Lower lobe of right lung (tissue), 2 donors: ENCODE results near the gene ERCC3. TPM values are rescaled to one million over a fixed set of nuclear protein-coding genes. Genes with fewer than 3 reads are reported as not detected.

ENCODE experiments used
- ATAC-seq, 2 donors: fragments of 200-7000 bp; cut with Tn5 transposase; one replicate each; pipeline ENCODE4 v1.9.1; 2020 to 2022; ENCODE audit warnings: mild to moderate bottlenecking in 2 of 2, moderate library complexity in 2 of 2
- DNase-seq: peaks from one replicate; pipeline ENCODE4 v3.0.0-alpha.2; 2020
- H3K27ac ChIP-seq: fragments of 200-600 bp; one replicate; pipeline ENCODE4 v1.8.0; 2022
- H3K27me3 ChIP-seq: fragments of 200-600 bp; one replicate; pipeline ENCODE4 v1.8.0; 2022; ENCODE audit warnings: low read depth
- H3K36me3 ChIP-seq: fragments of 200-600 bp; one replicate; pipeline ENCODE4 v1.8.0; 2022; ENCODE audit warnings: mild to moderate bottlenecking
- H3K4me1 ChIP-seq: fragments of 200-600 bp; one replicate; pipeline ENCODE4 v1.8.0; 2022
- H3K4me3 ChIP-seq: fragments of 200-600 bp; one replicate; pipeline ENCODE4 v1.8.0; 2022; ENCODE audit warnings: mild to moderate bottlenecking
- H3K9me3 ChIP-seq: fragments of 200-600 bp; one replicate; pipeline ENCODE4 v1.8.0; 2022
- CTCF ChIP-seq: fragments of 200-600 bp; IDR thresholded peaks from one replicate; pipeline ENCODE4 v1.8.0; 2022; ENCODE audit warnings: antibody characterized with exemption, mild to moderate bottlenecking
- intact Hi-C: fragments of 100-400 bp; cut with DNase I; formaldehyde crosslinking; loops from one replicate; pipeline ENCODE4 v1.11.0; 2022
- total RNA-seq: library from RNA; stranded (reverse); fragmentation: NEBNext Ultra II Directional; extraction: Animal tissue kit (Norgen Biotek cat#: 25700); gene quantifications from one replicate; pipeline ENCODE4 v1.2.1, GENCODE V29; 2021
- donor health status: DM: no; HTN: yes; CAD: no; lungs with severe emphysema.

ERCC3 gene
- total RNA-seq, 1 donor from 2014 or later, result 34.7 TPM

DNA sequence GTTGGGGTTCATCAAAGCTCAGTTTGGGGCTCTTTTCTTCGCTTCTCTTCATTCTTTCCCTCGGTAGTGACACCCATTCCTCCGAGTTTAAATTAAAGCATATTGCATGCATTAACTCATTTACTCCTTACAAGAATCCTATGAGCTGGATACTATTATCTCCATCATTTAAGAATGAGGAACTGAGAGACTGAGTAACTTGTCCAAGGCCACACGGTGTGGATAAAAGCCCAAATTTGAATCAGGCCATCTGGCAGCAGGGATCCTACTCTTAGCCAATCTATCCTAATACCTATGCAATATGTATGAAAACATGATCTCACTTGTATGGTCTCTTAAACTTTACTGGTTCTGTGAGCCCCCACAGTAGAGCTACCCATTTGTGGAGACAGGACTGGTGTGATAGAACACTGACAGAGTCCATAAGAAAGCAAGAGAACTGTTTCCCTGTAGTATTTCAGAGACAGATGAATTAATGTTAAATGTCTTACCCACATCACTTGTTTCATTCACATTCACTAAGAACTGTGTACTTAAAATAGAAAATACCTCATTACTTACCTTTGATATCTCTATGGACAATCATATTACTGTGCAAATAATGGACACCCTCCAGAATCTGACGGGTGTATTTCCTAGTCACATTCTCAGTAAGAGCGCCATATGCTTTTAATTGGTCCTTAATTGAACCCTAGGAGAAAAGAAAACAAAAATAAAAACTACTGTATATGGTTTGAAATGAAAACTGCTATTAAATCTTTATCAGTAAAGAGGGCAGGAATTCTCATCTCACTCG is 20.4 kb upstream of the ERCC3 start:
- no peak for DNase-seq
- H3K4me3 ChIP-seq, result no peak overlapping the region
- peaks cover 100% of the 10 kb centered on the region for H3K36me3 ChIP-seq
- no peaks in the 10 kb centered on the region for H3K9me3 ChIP-seq
- H3K27ac ChIP-seq, result no peak overlapping the region
- no peaks in the 10 kb centered on the region for H3K27me3 ChIP-seq
- no peak for TF ChIP-seq CTCF
- intact Hi-C loops, result no loop called here
- H3K4me1 ChIP-seq, result no peaks in the 10 kb centered on the region
- no peak for ATAC-seq

GRCh38 chr2:127313406-127313805 is 19.5 kb upstream of the ERCC3 start:
- peak; percentile 55 to 72 for ATAC-seq
- Histone ChIP-seq H3K4me1 (no peaks in the 10 kb centered on the region), H3K4me3 (no peak overlapping the region), H3K27me3 (no peaks in the 10 kb centered on the region), H3K9me3 (no peaks in the 10 kb centered on the region), H3K36me3 (peaks cover 99% of the 10 kb centered on the region), H3K27ac (no peak overlapping the region)
- no peak for TF ChIP-seq CTCF
- intact Hi-C loops, result no loop called here
- no peak for DNase-seq

DNA sequence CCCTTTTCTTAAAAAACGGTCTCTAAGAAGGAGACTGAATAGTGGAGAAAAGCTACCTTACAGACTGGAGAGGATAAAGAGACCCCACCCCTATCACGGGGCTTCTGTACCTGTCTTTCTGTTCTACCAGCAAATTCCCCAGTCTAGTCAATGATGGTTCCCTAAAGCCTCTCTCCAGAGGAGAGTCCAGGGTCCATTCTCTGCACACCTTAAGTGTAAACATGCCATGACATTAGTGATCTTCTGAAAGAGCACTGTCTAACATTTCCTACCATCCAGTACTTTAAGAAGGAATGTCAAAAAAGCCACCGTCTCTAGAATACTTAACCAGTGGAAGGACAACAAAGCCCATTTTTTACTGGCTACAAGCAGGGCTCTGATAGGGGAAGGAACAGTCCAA is 17.0 kb upstream of the ERCC3 start:
- intact Hi-C loops, result no loop called here
- no peaks in the 10 kb centered on the region for H3K27me3 ChIP-seq
- H3K36me3 ChIP-seq, result peaks cover 98% of the 10 kb centered on the region
- no peaks in the 10 kb centered on the region for H3K9me3 ChIP-seq
- no peak overlapping the region for H3K4me3 ChIP-seq
- no peak overlapping the region for H3K27ac ChIP-seq
- H3K4me1 ChIP-seq, result no peaks in the 10 kb centered on the region
- DNase-seq (no peak), ATAC-seq (no peak)
- no peak for TF ChIP-seq CTCF

DNA sequence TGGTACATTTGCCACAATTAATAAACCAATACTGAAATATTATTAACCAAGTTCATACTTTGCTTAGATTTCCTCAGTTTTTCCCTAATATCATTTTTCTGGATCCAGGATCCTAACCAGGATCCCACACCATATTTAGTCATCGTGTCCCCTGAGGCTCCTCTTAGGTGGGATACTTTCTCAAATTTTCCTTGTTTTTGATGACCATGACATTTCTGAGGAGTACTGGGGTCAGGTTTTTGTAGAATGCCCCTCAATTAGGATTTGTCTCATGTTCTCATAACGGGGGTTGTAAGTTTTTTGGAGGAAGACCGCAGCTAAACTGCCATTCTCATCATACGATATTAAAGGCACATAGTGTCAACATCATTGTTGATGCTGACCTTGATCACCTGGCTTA is 15.5 kb upstream of the ERCC3 start:
- no peaks in the 10 kb centered on the region for H3K27me3 ChIP-seq
- no peak overlapping the region for H3K4me3 ChIP-seq
- ATAC-seq (no peak), DNase-seq (no peak)
- intact Hi-C loops, result no loop called here
- no peaks in the 10 kb centered on the region for H3K4me1 ChIP-seq
- TF ChIP-seq CTCF, result no peak
- H3K36me3 ChIP-seq, result peaks cover 95% of the 10 kb centered on the region
- no peaks in the 10 kb centered on the region for H3K9me3 ChIP-seq
- H3K27ac ChIP-seq, result no peak overlapping the region

GRCh38 chr2:127308586-127309138 is 14.7 kb upstream of the ERCC3 start:
- Histone ChIP-seq H3K27me3 (no peaks in the 10 kb centered on the region), H3K4me3 (no peak overlapping the region), H3K36me3 (peaks cover 86% of the 10 kb centered on the region), H3K4me1 (no peaks in the 10 kb centered on the region), H3K27ac (no peak overlapping the region), H3K9me3 (no peaks in the 10 kb centered on the region)
- ATAC-seq (no peak), DNase-seq (no peak)
- intact Hi-C loops, result no loop called here
- TF ChIP-seq CTCF, result no peak
